Fibroblast of mammary gland (primary cell): ENCODE results near the gene STK39.

Experiments
- DNase-seq: peaks from one replicate; pipeline ENCODE4 v3.0.0-alpha.2; 2010; ENCODE audit warnings: low read depth
- H3K4me3 ChIP-seq: 2 replicates; pipeline ENCODE4 v1.5.1; 2011; ENCODE audit warnings: low read depth, mild to moderate bottlenecking, low read length, moderate library complexity; ENCODE audit not compliant: control insufficient read depth
- TF ChIP-seq, protein P1 (sequence below): conservative IDR thresholded peaks from 2 replicates; pipeline ENCODE4 v1.5.1; 2011; ENCODE audit warnings: low read depth, low read length, inconsistent platforms; ENCODE audit not compliant: control insufficient read depth, insufficient read depth

STK39 gene

DNA sequence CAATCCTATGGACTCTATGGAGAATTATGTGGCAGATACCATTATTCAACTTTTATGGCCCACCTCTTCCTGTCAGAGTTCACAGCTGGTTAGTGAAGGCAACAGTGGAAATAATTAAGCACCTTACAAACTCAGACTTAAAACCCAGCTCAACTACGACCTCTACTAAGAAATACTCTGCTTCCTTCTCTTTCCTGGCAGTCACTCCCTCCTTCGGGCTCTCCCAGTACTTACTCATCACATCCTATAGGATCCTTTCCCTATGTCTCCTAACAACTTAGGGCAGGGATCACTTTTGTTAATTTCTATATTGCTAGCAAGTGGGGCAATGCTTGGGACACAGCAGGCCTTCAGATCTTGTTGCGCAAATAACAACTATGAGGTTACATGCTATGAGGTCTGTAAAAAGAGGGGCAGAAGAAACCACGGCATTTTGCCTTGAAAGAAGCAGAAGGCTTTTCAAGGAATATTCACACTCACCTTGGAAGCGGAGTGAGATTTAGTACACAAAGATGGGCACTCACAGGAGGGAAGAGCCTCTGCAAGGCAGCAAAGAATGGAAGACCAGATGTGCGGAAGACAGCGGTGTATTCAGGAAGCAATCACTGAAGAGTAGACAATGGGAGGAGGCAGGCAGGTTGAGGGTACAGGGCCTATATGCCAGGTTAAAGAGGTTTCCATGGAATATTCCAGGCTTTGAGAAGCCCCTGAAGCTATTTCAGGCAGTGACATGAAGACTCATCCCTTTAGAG, 2.1 kb downstream of the STK39 start:
- no peak for DNase-seq
- TF ChIP-seq, protein P1, sequence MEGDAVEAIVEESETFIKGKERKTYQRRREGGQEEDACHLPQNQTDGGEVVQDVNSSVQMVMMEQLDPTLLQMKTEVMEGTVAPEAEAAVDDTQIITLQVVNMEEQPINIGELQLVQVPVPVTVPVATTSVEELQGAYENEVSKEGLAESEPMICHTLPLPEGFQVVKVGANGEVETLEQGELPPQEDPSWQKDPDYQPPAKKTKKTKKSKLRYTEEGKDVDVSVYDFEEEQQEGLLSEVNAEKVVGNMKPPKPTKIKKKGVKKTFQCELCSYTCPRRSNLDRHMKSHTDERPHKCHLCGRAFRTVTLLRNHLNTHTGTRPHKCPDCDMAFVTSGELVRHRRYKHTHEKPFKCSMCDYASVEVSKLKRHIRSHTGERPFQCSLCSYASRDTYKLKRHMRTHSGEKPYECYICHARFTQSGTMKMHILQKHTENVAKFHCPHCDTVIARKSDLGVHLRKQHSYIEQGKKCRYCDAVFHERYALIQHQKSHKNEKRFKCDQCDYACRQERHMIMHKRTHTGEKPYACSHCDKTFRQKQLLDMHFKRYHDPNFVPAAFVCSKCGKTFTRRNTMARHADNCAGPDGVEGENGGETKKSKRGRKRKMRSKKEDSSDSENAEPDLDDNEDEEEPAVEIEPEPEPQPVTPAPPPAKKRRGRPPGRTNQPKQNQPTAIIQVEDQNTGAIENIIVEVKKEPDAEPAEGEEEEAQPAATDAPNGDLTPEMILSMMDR, result no peak
- no peak overlapping the region for H3K4me3 ChIP-seq

DNA sequence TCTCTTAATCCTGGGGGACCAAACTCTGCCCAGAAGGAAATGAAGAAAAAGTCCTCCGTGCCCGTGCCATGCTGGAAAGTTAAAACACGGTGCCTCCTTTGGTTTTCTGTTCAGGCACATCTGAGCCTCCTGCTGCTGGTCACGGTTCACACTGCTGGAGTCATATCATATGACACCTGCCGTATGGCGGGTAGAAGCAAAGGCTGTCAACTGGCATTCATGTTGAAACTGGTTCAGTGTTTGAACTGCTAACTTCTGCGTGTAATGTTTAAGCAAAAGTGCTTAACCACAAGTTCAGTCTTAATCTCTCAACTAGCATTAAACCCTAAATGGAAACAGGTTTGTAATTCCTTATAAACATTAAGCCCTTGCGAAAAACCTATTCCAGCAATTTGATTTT, 3.1 kb downstream of the STK39 start:
- no peak for DNase-seq
- TF ChIP-seq, protein P1, result no peak
- no peak overlapping the region for H3K4me3 ChIP-seq

DNA sequence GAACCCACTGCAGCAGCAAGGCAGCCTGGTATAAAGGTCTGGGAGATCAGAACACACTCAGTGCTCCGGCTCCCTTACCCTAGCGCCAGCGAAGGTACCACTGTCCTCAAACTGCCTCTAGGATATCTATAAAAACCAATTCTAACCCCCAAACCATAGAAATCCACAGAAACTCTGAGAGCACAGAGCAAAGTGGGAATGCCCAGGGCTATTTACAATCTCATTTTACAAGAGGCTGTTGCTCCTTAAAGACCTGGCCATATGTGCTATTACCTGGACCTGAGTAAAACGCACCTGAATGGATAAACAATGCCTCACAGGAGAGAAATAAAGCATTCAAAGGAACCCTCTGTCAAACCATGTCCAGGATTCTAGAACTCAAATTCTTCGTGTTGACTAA, 4.3 kb downstream of the STK39 start:
- no peak for DNase-seq
- TF ChIP-seq, protein P1, result no peak
- no peak overlapping the region for H3K4me3 ChIP-seq

DNA sequence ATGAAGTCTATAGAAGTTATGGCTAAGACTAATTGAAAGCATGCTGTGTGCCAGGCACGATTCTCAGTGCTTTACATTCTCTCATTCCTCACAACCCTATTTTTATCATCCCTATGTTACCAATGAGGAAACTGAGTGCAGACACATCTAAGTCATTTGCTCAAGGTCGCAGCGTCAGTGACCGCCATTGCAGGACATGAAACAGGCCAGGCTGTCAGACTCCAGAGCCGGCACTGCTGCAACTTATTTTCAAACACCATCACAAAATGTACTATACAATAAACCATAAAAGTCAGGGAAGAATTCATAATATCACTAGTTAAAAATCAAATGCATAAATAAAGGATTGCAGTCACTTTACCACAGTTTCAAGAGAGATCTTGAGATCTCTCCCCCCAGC, 5.6 kb downstream of the STK39 start:
- DNase-seq, result no peak
- H3K4me3 ChIP-seq, result no peak overlapping the region
- TF ChIP-seq, protein P1, result no peak

DNA sequence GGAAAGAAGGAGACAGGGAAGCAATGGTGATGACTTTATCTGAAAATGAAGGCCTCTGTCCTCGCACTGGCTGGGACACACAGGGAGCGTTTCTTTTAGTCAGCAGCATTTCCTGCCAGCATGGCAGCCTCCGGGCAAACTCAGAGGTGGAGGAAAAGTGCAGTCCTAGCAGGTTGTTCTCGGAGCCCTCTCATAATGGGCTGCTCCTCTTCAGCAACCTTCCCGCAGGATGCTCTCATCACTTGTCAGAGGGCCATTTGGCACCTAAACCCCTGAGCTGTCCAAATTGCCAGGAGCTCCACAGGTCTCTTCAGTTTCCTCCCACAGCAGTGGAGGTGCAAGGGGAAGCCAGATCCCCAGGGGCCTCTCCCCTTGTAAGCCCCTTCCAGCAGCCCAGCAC, 6.2 kb downstream of the STK39 start:
- DNase-seq, result no peak
- TF ChIP-seq, protein P1, result no peak
- H3K4me3 ChIP-seq, result no peak overlapping the region

DNA sequence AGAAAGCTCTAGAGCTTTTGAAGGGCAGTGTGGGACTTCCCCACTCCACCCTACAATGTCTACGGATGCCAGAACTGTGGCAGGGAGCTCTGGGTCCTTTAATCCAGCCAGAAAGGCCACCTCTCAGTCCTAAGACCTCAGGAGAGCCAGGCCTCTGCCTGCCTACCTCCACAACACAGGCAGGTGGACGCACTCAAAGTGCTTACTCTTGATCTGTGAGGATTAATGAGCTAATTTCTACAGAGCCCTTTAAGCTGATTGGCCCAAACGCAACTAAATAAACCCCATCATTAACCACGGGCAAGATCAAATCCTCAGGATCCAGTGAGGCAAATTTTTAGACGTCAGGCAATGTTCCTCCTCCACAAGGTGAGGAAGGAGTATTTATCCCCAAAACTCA, 8.1 kb downstream of the STK39 start:
- H3K4me3 ChIP-seq, result no peak overlapping the region
- DNase-seq, result no peak
- TF ChIP-seq, protein P1, result no peak
